Measurements from ENCODE around the gene DENND4A.

Gene DENND4A

DNA sequence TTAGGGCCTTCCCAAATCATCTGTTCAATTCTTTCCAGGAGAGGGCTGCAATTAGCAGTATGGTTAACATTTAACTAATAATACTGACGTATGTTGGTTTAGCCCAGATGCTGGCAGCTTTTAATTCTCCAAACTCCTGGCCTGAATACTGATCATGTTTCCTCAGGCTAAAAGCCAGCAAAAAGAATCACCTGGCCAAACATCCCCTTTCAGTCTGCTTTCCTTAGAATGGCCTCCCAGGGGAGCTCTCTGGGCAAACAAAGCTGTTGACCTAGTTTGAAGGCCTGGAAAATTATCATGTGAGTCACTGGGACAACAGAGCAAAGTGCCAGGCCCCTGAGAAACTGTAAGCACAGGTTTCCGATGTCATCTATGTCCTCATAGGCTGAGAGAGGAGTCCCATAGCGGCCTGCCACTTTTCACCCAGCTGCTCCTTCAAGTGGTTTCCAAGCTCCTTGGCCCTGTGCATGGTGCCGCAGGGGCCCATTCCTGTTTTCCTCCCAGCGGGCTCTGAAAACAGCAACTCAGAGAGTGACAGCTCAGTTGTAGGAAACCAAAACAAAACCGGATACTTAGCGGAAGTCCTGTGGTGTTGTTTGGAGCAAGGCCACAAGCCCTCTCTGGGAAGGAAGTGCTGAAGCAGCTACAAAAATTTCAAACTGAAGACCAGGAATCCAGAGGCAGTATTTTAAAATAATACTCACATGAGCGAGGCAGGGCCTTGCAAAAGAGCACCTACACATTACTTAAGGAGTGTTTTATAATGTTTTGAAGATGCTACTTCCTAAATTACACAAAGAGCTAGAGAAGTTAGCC is 40.7 kb upstream of the DENND4A start:
- peak overlapping the region; percentile 27 for H3K4me3 ChIP-seq (ENCODE audit: low read depth, low read length)
- no peaks in the 10 kb centered on the region for H3K27me3 ChIP-seq (ENCODE audit: control insufficient read depth, insufficient read depth, low read length)
- H3K9ac ChIP-seq (ENCODE audit: low read depth, low read length), result peak overlapping the region; percentile 70

DNA sequence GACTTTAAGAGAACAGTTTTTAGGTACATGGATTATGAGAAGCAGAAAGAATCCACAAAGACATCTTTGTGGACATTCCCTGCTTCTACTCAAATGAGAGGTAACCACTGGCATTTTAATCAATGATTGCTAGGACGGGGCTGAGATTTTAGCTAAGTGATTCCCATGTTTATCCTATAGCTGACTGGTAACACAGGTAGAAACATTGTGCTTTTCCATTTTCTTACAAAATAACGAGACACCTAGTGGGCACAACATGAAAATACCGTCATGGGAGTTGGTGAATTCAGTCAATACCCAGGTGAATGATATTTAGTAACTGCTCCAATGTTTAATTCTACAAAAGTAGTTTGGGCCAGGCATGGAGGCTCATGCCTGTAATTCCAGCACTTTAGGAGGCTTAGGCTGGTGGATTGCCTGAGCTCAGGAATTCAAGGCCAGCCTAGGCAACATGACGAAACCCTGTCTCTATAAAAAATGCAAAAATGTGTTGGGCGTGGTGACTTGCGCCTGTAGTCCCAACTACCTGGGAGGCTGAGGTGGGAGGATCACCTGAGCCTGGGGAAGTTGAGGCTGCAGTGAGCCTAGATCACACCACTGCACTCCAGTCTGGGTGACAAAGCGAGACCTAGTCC is 37.2 kb upstream of the DENND4A start:
- Histone ChIP-seq H3K9ac (ENCODE audit: low read depth, low read length) (no peak overlapping the region), H3K4me3 (ENCODE audit: low read depth, low read length) (no peak overlapping the region), H3K36me3 (ENCODE audit: control insufficient read depth, insufficient read depth, low read length) (no peaks in the 10 kb centered on the region), H3K4me1 (ENCODE audit: control insufficient read depth, insufficient read depth, low read length) (peaks cover 25% of the 10 kb centered on the region), H3K9me3 (ENCODE audit: control insufficient read depth, insufficient read depth, low read length) (no peaks in the 10 kb centered on the region), H3K27me3 (ENCODE audit: control insufficient read depth, insufficient read depth, low read length) (no peaks in the 10 kb centered on the region)

More for the DNA sequence above, 40.7 kb upstream of the DENND4A start:
- peaks cover 17% of the 10 kb centered on the region for H3K4me1 ChIP-seq (ENCODE audit: control insufficient read depth, insufficient read depth, low read length)
- H3K36me3 ChIP-seq (ENCODE audit: control insufficient read depth, insufficient read depth, low read length), result no peaks in the 10 kb centered on the region
- no peaks in the 10 kb centered on the region for H3K9me3 ChIP-seq (ENCODE audit: control insufficient read depth, insufficient read depth, low read length)

DNA sequence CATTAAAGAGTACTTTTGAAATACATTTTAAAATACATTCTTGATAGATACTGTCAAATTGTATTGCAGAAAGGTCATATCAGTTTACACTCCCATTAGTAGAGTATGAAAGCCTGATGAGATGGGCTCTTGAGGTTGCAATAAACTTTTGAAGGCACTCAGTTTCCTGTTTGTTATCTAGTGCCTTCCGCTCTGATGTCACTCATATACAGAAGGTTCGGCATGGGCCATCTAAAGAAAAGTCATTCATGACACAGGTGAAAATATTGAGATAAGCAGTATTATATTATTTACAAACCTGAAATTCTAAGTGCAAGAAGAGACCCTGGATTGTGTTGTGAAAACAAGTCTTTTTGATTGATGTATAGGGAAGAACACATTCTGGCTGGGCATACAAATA is 36.5 kb upstream of the DENND4A start:
- Histone ChIP-seq H3K9ac (ENCODE audit: low read depth, low read length) (no peak overlapping the region), H3K9me3 (ENCODE audit: control insufficient read depth, insufficient read depth, low read length) (no peaks in the 10 kb centered on the region), H3K4me1 (ENCODE audit: control insufficient read depth, insufficient read depth, low read length) (peaks cover 18% of the 10 kb centered on the region), H3K36me3 (ENCODE audit: control insufficient read depth, insufficient read depth, low read length) (no peaks in the 10 kb centered on the region), H3K27me3 (ENCODE audit: control insufficient read depth, insufficient read depth, low read length) (no peaks in the 10 kb centered on the region), H3K4me3 (ENCODE audit: low read depth, low read length) (no peak overlapping the region)

DNA sequence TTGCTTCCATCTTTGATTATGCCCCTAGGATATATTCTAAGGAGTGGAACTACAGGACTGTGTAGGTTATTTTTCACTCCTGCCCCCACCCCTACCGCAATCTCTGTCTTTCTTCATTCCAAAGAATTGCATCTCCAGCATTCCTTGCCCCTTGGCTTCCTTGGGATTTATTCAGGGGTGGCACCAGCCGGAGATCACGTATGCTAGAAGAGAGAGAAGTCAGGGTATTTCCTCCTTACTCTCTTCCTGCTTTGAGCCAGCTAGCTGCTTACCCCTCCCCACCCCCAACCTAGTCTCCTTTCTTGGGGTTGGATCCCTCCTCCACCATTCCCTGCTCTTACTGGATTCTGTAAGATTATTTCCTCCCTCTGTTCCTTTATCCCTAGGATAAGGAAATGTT is 35.0 kb upstream of the DENND4A start:
- H3K4me1 ChIP-seq (ENCODE audit: control insufficient read depth, insufficient read depth, low read length), result peaks cover 8% of the 10 kb centered on the region
- H3K9me3 ChIP-seq (ENCODE audit: control insufficient read depth, insufficient read depth, low read length), result no peaks in the 10 kb centered on the region
- H3K36me3 ChIP-seq (ENCODE audit: control insufficient read depth, insufficient read depth, low read length), result no peaks in the 10 kb centered on the region
- H3K27me3 ChIP-seq (ENCODE audit: control insufficient read depth, insufficient read depth, low read length), result no peaks in the 10 kb centered on the region
- H3K4me3 ChIP-seq (ENCODE audit: low read depth, low read length), result no peak overlapping the region
- H3K9ac ChIP-seq (ENCODE audit: low read depth, low read length), result no peak overlapping the region

DNA sequence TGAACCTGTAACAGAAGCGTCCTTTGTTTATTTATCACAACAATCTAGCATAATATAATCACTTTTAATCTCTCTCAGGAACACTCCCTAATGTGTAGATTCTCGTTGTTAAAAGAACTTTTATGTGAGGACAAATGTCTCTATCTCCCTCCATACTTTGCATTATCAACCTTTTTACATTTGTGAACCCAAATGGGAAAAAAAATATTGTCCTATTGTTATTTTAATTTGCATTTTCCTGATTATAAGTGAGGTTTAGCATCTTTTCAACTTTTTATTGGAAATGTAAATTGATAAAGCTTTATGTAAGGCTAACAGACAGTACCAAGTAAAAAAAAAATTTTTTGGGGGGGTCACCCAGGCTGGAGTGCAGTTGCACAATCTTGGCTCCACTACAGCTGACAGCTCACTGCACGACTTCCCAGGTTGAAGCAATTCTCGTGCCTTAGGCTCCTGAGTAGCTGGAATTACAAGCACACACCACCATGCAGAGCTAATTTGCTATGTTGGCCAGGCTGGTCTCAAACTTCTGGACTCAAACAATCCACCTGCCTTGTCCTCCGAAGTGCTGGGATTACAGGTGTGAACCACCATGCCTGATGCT is 33.0 kb upstream of the DENND4A start:
- Histone ChIP-seq H3K4me1 (ENCODE audit: control insufficient read depth, insufficient read depth, low read length) (peaks cover 8% of the 10 kb centered on the region), H3K4me3 (ENCODE audit: low read depth, low read length) (no peak overlapping the region), H3K9me3 (ENCODE audit: control insufficient read depth, insufficient read depth, low read length) (no peaks in the 10 kb centered on the region), H3K36me3 (ENCODE audit: control insufficient read depth, insufficient read depth, low read length) (no peaks in the 10 kb centered on the region), H3K9ac (ENCODE audit: low read depth, low read length) (no peak overlapping the region), H3K27me3 (ENCODE audit: control insufficient read depth, insufficient read depth, low read length) (no peaks in the 10 kb centered on the region)

DNA sequence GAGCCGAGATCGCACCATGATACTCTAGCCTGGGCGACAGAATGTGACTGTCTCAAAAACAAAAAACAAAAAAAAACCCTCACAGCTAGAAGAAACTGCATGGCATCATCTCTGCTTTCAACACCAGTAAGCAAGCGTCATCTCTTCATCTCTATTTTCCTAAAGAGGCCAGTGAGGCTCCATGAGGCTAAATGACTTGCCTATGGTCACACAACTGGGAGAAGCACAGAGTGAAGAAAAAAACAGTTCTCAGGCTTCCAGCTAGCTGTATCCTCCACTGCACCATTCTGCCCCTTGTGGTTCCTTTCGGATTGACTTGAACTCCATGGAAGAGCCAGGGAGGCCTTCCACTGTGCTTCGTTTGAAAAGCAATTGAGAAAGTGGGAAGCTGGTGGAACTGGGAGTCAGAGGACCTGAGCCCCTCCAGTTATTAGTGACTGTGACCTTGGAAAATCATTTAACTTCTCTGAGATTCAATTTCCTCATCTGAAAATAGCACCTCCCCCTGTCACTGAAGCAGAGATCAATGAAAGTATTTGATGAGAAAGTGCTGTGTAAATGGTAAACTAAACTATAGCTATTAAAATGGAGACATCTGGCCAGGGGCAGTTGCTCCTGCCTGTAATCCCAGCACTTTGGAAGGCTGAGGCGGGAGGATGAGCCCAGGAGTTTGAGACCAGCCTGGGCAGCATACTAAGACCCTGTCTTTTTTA is 32.1 kb upstream of the DENND4A start:
- Histone ChIP-seq H3K9ac (ENCODE audit: low read depth, low read length) (no peak overlapping the region), H3K36me3 (ENCODE audit: control insufficient read depth, insufficient read depth, low read length) (no peaks in the 10 kb centered on the region), H3K4me3 (ENCODE audit: low read depth, low read length) (no peak overlapping the region), H3K9me3 (ENCODE audit: control insufficient read depth, insufficient read depth, low read length) (no peaks in the 10 kb centered on the region), H3K4me1 (ENCODE audit: control insufficient read depth, insufficient read depth, low read length) (peaks cover 8% of the 10 kb centered on the region), H3K27me3 (ENCODE audit: control insufficient read depth, insufficient read depth, low read length) (no peaks in the 10 kb centered on the region)

DNA sequence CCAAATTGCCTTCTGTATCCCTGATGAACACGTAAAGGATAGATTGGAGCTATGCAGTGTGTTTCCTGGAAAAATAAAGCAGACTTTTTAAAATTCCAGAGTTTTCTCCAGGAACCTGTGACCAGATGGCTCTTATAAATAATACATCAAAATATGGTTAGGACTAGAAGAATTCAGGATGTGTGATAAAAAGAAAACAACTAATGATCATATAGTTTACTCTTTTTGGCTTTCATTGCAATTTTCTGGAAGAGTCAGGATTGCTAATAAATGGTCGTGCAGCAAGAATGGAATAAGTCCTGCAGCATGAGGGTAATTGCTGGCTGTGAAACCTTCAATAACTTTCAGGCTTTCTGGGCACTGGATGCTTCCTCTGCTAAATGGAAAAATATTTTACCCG is 30.2 kb upstream of the DENND4A start:
- Histone ChIP-seq H3K27me3 (ENCODE audit: control insufficient read depth, insufficient read depth, low read length) (no peaks in the 10 kb centered on the region), H3K9me3 (ENCODE audit: control insufficient read depth, insufficient read depth, low read length) (no peaks in the 10 kb centered on the region), H3K36me3 (ENCODE audit: control insufficient read depth, insufficient read depth, low read length) (no peaks in the 10 kb centered on the region), H3K4me3 (ENCODE audit: low read depth, low read length) (no peak overlapping the region), H3K4me1 (ENCODE audit: control insufficient read depth, insufficient read depth, low read length) (peaks cover 7% of the 10 kb centered on the region), H3K9ac (ENCODE audit: low read depth, low read length) (no peak overlapping the region)

DNA sequence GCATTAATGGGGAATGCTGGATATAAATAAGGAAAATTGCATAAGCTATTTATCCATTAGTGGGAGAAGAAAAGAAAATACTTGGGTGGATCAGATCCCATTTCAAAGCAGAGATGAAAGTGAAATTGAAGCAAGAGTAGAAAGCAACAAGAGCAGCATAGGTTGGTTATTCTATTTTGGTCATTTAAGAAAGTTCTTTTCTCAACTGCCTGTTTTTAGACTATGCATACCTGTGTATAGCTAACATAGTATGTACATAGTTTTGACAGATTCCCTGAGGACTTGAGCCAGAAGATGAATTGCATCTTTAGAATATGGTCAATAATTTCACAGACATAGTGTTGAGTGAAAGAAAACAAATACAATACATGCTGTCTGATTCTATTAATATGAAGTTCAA is 29.0 kb upstream of the DENND4A start:
- no peaks in the 10 kb centered on the region for H3K36me3 ChIP-seq (ENCODE audit: control insufficient read depth, insufficient read depth, low read length)
- no peak overlapping the region for H3K9ac ChIP-seq (ENCODE audit: low read depth, low read length)
- peaks cover 3% of the 10 kb centered on the region for H3K4me1 ChIP-seq (ENCODE audit: control insufficient read depth, insufficient read depth, low read length)

DNA sequence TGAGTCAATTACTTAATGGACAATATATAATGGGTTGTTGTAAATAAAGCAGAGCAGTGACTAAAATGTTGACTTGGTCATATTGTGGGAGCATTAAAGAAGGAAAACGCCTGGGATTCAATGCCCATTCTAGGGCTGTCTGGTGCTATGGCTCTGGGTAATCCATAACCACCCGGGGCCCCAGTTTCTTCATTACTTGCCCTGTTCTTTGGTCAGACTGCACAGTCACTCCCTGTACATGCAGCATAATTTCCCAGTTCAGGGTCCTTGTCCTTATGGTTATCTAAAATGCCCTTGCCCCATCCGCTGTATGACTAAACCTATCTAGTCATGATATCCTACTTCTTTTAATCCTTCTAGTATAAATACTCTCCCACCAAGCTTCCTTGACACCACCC is 27.5 kb upstream of the DENND4A start:
- Histone ChIP-seq H3K9ac (ENCODE audit: low read depth, low read length) (no peak overlapping the region), H3K4me1 (ENCODE audit: control insufficient read depth, insufficient read depth, low read length) (peaks cover 3% of the 10 kb centered on the region), H3K9me3 (ENCODE audit: control insufficient read depth, insufficient read depth, low read length) (no peaks in the 10 kb centered on the region), H3K4me3 (ENCODE audit: low read depth, low read length) (no peak overlapping the region), H3K27me3 (ENCODE audit: control insufficient read depth, insufficient read depth, low read length) (no peaks in the 10 kb centered on the region), H3K36me3 (ENCODE audit: control insufficient read depth, insufficient read depth, low read length) (no peaks in the 10 kb centered on the region)

More for the DNA sequence above, 29.0 kb upstream of the DENND4A start:
- H3K4me3 ChIP-seq (ENCODE audit: low read depth, low read length), result no peak overlapping the region
- no peaks in the 10 kb centered on the region for H3K9me3 ChIP-seq (ENCODE audit: control insufficient read depth, insufficient read depth, low read length)
- no peaks in the 10 kb centered on the region for H3K27me3 ChIP-seq (ENCODE audit: control insufficient read depth, insufficient read depth, low read length)

DNA sequence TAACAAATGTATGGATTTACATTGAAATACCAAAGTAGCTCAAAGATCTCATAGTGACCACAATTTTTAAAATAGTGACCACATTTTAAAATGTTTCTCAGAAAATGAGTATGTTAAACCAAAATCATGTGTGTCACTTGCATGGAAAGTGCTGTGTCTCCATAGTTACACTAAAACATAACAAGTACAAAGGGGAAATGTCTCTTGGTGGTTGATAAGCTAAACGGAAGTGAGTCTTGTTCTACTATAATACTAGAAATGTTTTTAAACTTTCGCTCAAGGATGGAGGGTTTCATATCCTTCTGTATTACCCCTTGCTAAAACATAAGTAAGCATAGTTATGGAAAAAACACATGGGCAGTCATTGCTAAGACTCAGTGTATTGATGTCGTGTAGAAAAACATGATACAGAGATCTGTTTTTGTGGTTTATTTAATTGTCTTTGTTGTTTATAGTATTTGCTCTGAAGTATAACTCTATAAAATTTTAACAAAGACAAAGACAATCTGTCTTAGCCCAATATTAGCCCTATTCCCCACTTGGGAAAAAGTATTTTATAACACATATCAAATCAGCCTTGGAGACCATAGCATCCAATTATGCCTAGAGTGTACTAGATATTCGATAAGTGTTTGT is 27.0 kb upstream of the DENND4A start:
- no peak overlapping the region for H3K9ac ChIP-seq (ENCODE audit: low read depth, low read length)

DNA sequence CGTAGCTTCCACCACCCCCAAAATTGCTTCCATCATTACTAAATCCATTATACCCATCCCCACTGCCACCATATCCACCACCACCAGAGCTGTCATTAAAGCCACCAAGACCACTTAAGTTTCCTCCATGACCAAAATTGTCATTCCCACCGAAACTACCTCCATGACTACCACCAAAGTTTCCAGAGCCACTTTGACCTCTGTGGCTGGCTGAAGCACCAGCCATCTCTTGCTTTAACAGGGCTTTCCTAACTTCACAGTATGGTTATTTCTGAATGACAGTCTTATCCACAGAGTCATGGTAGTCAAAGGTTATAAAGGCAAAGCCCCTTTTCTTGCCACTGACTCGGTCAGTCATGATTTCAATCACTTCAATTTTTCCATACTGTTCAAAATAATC is 24.3 kb upstream of the DENND4A start:
- Histone ChIP-seq H3K4me3 (ENCODE audit: low read depth, low read length) (no peak overlapping the region), H3K36me3 (ENCODE audit: control insufficient read depth, insufficient read depth, low read length) (no peaks in the 10 kb centered on the region), H3K27me3 (ENCODE audit: control insufficient read depth, insufficient read depth, low read length) (no peaks in the 10 kb centered on the region), H3K9ac (ENCODE audit: low read depth, low read length) (no peak overlapping the region), H3K4me1 (ENCODE audit: control insufficient read depth, insufficient read depth, low read length) (no peaks in the 10 kb centered on the region), H3K9me3 (ENCODE audit: control insufficient read depth, insufficient read depth, low read length) (no peaks in the 10 kb centered on the region)

More for the DNA sequence above, 27.0 kb upstream of the DENND4A start:
- no peak overlapping the region for H3K4me3 ChIP-seq (ENCODE audit: low read depth, low read length)
- H3K4me1 ChIP-seq (ENCODE audit: control insufficient read depth, insufficient read depth, low read length), result no peaks in the 10 kb centered on the region
- H3K27me3 ChIP-seq (ENCODE audit: control insufficient read depth, insufficient read depth, low read length), result no peaks in the 10 kb centered on the region
- H3K36me3 ChIP-seq (ENCODE audit: control insufficient read depth, insufficient read depth, low read length), result no peaks in the 10 kb centered on the region
- H3K9me3 ChIP-seq (ENCODE audit: control insufficient read depth, insufficient read depth, low read length), result no peaks in the 10 kb centered on the region
